Esophagus muscularis mucosa (tissue), 3 donors: ENCODE results near the gene BTF3.

ENCODE experiments used
- CTCF ChIP-seq, 3 experiments: fragments of 200-600 bp in 2 of 3; fragments of 450-650 bp in 1 of 3; sonication (generic) in 2 of 3; IDR thresholded peaks; one replicate each; pipeline ENCODE4 v1.5.1; 2017 to 2019; ENCODE audit warnings: antibody characterized with exemption in 3 of 3, mild to moderate bottlenecking in 2 of 3, moderate library complexity in 1 of 3
- EP300 ChIP-seq: sonication (generic); formaldehyde crosslinking; IDR thresholded peaks from one replicate; pipeline ENCODE4 v1.6.1; 2017; ENCODE audit warnings: antibody characterized with exemption

- TF ChIP-seq CTCF (IDR thresholded peaks at IDR 0.05) (no peak), EP300 (no peak)
Measured at GRCh38 chr5:73491155-73491554, 7.1 kb upstream of the BTF3 start.
